Sigmoid colon (tissue), 4 donors: ENCODE data around the gene AFDN.

Experiments used
- EP300 ChIP-seq, 4 donors: sonication (generic); formaldehyde crosslinking; IDR thresholded peaks; one replicate each; pipeline ENCODE4 v1.6.1; 2017; ENCODE audit warnings: antibody characterized with exemption in 4 of 4
- POLR2A ChIP-seq, 2 donors: fragments of 450-650 bp; IDR thresholded peaks; one replicate each; pipeline ENCODE4 v1.6.1; 2016; ENCODE audit warnings: antibody characterized with exemption in 2 of 2, mild to moderate bottlenecking in 2 of 2, moderate library complexity in 2 of 2
- POLR2AphosphoS5 ChIP-seq, 4 donors: sonication (generic); formaldehyde crosslinking; IDR thresholded peaks; one replicate each; pipeline ENCODE4 v1.6.1; 2017; ENCODE audit warnings: antibody characterized with exemption in 4 of 4
- TF ChIP-seq, protein P1 (sequence below), 4 experiments: fragments of 450-650 bp in 3 of 4; fragments of 200-600 bp in 1 of 4; IDR thresholded peaks; one replicate each; pipeline ENCODE4 v1.5.1; 2016 to 2019; ENCODE audit warnings: antibody characterized with exemption in 4 of 4, mild to moderate bottlenecking in 3 of 4, moderate library complexity in 2 of 4

GRCh38 chr6:167797476-167798265, 29.0 kb upstream of the AFDN start:
- TF ChIP-seq EP300 (IDR thresholded peaks at IDR 0.05), result no peak
- TF ChIP-seq, protein P1, sequence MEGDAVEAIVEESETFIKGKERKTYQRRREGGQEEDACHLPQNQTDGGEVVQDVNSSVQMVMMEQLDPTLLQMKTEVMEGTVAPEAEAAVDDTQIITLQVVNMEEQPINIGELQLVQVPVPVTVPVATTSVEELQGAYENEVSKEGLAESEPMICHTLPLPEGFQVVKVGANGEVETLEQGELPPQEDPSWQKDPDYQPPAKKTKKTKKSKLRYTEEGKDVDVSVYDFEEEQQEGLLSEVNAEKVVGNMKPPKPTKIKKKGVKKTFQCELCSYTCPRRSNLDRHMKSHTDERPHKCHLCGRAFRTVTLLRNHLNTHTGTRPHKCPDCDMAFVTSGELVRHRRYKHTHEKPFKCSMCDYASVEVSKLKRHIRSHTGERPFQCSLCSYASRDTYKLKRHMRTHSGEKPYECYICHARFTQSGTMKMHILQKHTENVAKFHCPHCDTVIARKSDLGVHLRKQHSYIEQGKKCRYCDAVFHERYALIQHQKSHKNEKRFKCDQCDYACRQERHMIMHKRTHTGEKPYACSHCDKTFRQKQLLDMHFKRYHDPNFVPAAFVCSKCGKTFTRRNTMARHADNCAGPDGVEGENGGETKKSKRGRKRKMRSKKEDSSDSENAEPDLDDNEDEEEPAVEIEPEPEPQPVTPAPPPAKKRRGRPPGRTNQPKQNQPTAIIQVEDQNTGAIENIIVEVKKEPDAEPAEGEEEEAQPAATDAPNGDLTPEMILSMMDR (IDR thresholded peaks at IDR 0.05), result no peak
- no peak for TF ChIP-seq POLR2A (IDR thresholded peaks at IDR 0.05)
- TF ChIP-seq POLR2AphosphoS5 (IDR thresholded peaks at IDR 0.05), result no peak
